HEK293 (cell line): Measurements from ENCODE around the gene ENTPD8.

Experiments used
- CTCF ChIA-PET: fragments of 350-600 bp; formaldehyde crosslinking; extraction: SDS; loops from one replicate; lab custom pipeline; 2021; ENCODE audit warnings: antibody characterized with exemption; lab: Yijun Ruan, JAX
- POLR2A ChIA-PET: fragments of 300-600 bp; formaldehyde crosslinking; extraction: SDS; loops from one replicate; lab custom pipeline; 2020; ENCODE audit warnings: antibody characterized with exemption, inconsistent platforms; lab: Yijun Ruan, JAX
- H3K27ac ChIP-seq: fragments of 200-500 bp; sonication (Bioruptor generic); 2 replicates; pipeline ENCODE4 v1.5.1; 2014; ENCODE audit warnings: low read depth, low read length, control low read depth, inconsistent platforms; ENCODE audit errors: extremely low read depth
- H3K36me3 ChIP-seq, 2 experiments: fragments of 200-500 bp in 1 of 2; sonication (Bioruptor generic) in 1 of 2; 1 replicate in 1 of 2; 2 replicates in 1 of 2; pipeline ENCODE4 v1.5.1; 2014 to 2017; ENCODE audit warnings: inconsistent platforms in 2 of 2, low read length in 2 of 2; ENCODE audit not compliant: control insufficient read depth in 2 of 2, insufficient read depth in 1 of 2
- H3K4me1 ChIP-seq: fragments of 200-500 bp; sonication (Bioruptor generic); 2 replicates; pipeline ENCODE4 v1.5.1; 2014; ENCODE audit warnings: mild to moderate bottlenecking, low read length, inconsistent platforms; ENCODE audit not compliant: control insufficient read depth, insufficient read depth
- H3K4me3 ChIP-seq: 2 replicates; pipeline ENCODE4 v1.5.1; 2011; ENCODE audit warnings: low read depth, mild to moderate bottlenecking, control low read depth, low read length, moderate library complexity
- H3K9me3 ChIP-seq: fragments of 200-500 bp; sonication (Bioruptor generic); 2 replicates; pipeline ENCODE4 v1.5.1; 2014; ENCODE audit warnings: low read depth, low read length, inconsistent platforms; ENCODE audit not compliant: control insufficient read depth, insufficient read depth
- BCL11B ChIP-seq: fragments of 450-650 bp; formaldehyde crosslinking; IDR thresholded peaks from 2 replicates; pipeline ENCODE4 v1.5.1; 2016; ENCODE audit warnings: low read depth, missing biosample characterization, missing genetic modification characterization
- GLIS1 ChIP-seq: fragments of 450-650 bp; formaldehyde crosslinking; IDR thresholded peaks from 2 replicates; pipeline ENCODE4 v1.5.1; 2016; ENCODE audit warnings: missing biosample characterization, missing genetic modification characterization
- GLIS2 ChIP-seq: fragments of 450-650 bp; formaldehyde crosslinking; IDR thresholded peaks from 2 replicates; pipeline ENCODE4 v1.5.1; 2016; ENCODE audit warnings: missing biosample characterization, missing genetic modification characterization
- HOXA7 ChIP-seq: sonication (generic); formaldehyde crosslinking; IDR thresholded peaks from 2 replicates; pipeline ENCODE4 v1.8.1; 2022; ENCODE audit warnings: missing genetic modification reagents, borderline replicate concordance
- IKZF3 ChIP-seq: fragments of 450-650 bp; IDR thresholded peaks from 2 replicates; pipeline ENCODE4 v1.5.0; 2018; ENCODE audit warnings: missing biosample characterization, mild to moderate bottlenecking, missing genetic modification characterization, moderate library complexity
- KLF1 ChIP-seq: fragments of 450-650 bp; formaldehyde crosslinking; IDR thresholded peaks from 2 replicates; pipeline ENCODE4 v1.5.1; 2016; ENCODE audit warnings: missing biosample characterization, missing genetic modification characterization
- KLF10 ChIP-seq: fragments of 450-650 bp; IDR thresholded peaks from 2 replicates; pipeline ENCODE4 v1.5.1; 2018; ENCODE audit warnings: missing biosample characterization, mild to moderate bottlenecking, missing genetic modification characterization
- KLF8 ChIP-seq: fragments of 450-650 bp; formaldehyde crosslinking; IDR thresholded peaks from 2 replicates; pipeline ENCODE4 v1.5.1; 2016; ENCODE audit warnings: missing biosample characterization, missing genetic modification characterization
- MYNN ChIP-seq: fragments of 450-650 bp; formaldehyde crosslinking; IDR thresholded peaks from 2 replicates; pipeline ENCODE4 v1.5.1; 2016; ENCODE audit warnings: missing biosample characterization, missing genetic modification characterization, borderline replicate concordance
- MZF1 ChIP-seq: fragments of 450-650 bp; formaldehyde crosslinking; IDR thresholded peaks from 2 replicates; pipeline ENCODE4 v1.5.1; 2017; ENCODE audit warnings: missing biosample characterization, missing genetic modification characterization, borderline replicate concordance
- TCF7L2 ChIP-seq: IDR thresholded peaks from 2 replicates; pipeline ENCODE4 v1.6.1; 2011; ENCODE audit warnings: low read depth, mild to moderate bottlenecking, inconsistent platforms, low read length, moderate library complexity, borderline replicate concordance
- ZBTB7A ChIP-seq: fragments of 450-650 bp; formaldehyde crosslinking; IDR thresholded peaks from 2 replicates; pipeline ENCODE4 v1.5.1; 2016; ENCODE audit warnings: low read depth, missing biosample characterization, missing genetic modification characterization
- ZNF155 ChIP-seq: fragments of 450-650 bp; formaldehyde crosslinking; IDR thresholded peaks from 2 replicates; pipeline ENCODE4 v1.5.1; 2016; ENCODE audit warnings: missing biosample characterization, missing genetic modification characterization
- ZNF530 ChIP-seq: fragments of 450-650 bp; formaldehyde crosslinking; IDR thresholded peaks from 2 replicates; pipeline ENCODE4 v1.5.1; 2016; ENCODE audit warnings: low read depth, missing biosample characterization, missing genetic modification characterization
- ZNF561 ChIP-seq: fragments of 450-650 bp; IDR thresholded peaks from 2 replicates; pipeline ENCODE4 v1.5.1; 2018; ENCODE audit warnings: missing biosample characterization, missing genetic modification characterization, borderline replicate concordance
- ZNF571 ChIP-seq: fragments of 450-650 bp; formaldehyde crosslinking; IDR thresholded peaks from 2 replicates; pipeline ENCODE4 v1.5.0; 2017; ENCODE audit warnings: missing biosample characterization, missing genetic modification characterization
- ZNF623 ChIP-seq: fragments of 450-650 bp; formaldehyde crosslinking; IDR thresholded peaks from 2 replicates; pipeline ENCODE4 v1.5.1; 2016; ENCODE audit warnings: missing biosample characterization, missing genetic modification characterization
- ZNF658 ChIP-seq: fragments of 450-650 bp; formaldehyde crosslinking; IDR thresholded peaks from 2 replicates; pipeline ENCODE4; 2016; ENCODE audit warnings: missing biosample characterization, missing genetic modification characterization
- ZNF768 ChIP-seq: fragments of 450-650 bp; formaldehyde crosslinking; IDR thresholded peaks from 2 replicates; pipeline ENCODE4 v1.5.1; 2018; ENCODE audit warnings: missing biosample characterization, mild to moderate bottlenecking, missing genetic modification characterization
- TF ChIP-seq, protein P1 (sequence below): fragments of 450-650 bp; formaldehyde crosslinking; IDR thresholded peaks from 2 replicates; pipeline ENCODE4 v1.5.1; 2016; ENCODE audit warnings: missing biosample characterization, missing genetic modification characterization
- TF ChIP-seq, protein P2 (sequence below): fragments of 450-650 bp; formaldehyde crosslinking; IDR thresholded peaks from 2 replicates; pipeline ENCODE4 v1.5.1; 2016; ENCODE audit warnings: missing biosample characterization, missing genetic modification characterization
- TF ChIP-seq, protein P3 (sequence below): fragments of 450-650 bp; formaldehyde crosslinking; IDR thresholded peaks from 2 replicates; pipeline ENCODE4 v1.5.1; 2017; ENCODE audit warnings: missing biosample characterization, missing genetic modification characterization
- TF ChIP-seq, protein P4 (sequence below): fragments of 450-650 bp; formaldehyde crosslinking; IDR thresholded peaks from 2 replicates; pipeline ENCODE4 v1.5.1; 2016; ENCODE audit warnings: missing biosample characterization, missing genetic modification characterization
- TF ChIP-seq, protein P5 (sequence below): fragments of 450-650 bp; formaldehyde crosslinking; IDR thresholded peaks from 2 replicates; pipeline ENCODE4 v1.5.1; 2016; ENCODE audit warnings: missing biosample characterization, missing genetic modification characterization
- TF ChIP-seq, protein P6 (sequence below): IDR thresholded peaks from 2 replicates; pipeline ENCODE4 v1.6.1; 2011; ENCODE audit warnings: mild to moderate bottlenecking, low read depth, low read length, borderline replicate concordance
- TF ChIP-seq, protein P7 (sequence below): fragments of 450-650 bp; formaldehyde crosslinking; IDR thresholded peaks from 2 replicates; pipeline ENCODE4 v1.5.1; 2016; ENCODE audit warnings: missing biosample characterization, missing genetic modification characterization

Gene ENTPD8

DNA sequence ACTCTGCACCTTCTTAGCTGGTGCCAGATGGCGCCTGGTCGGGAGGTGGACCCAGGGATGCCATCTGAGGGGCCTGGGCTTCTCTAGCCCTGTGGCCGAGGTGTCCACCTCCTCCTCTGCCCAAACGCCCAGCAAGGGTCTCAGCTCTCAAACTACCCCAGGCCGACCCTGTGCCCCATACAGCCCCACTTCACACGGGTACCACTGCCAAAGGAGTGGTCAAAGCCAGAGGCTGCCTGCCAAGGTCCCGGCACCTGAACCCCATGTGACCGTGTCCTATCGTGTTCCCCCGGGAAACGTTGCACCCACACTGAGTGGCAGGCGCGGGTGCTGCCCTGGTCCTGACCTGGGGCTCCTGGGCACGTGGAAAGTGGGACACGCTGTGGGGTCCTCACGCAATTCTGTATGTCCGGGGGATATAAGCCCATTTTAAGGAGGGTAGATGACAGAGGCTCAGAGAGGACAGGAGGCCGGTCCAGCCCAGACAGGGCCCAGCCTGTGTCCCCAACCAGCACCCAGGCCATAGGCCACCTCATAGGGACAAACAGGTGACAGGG, 1.9 kb downstream of the ENTPD8 start (continued):
- TF ChIP-seq, protein P1, sequence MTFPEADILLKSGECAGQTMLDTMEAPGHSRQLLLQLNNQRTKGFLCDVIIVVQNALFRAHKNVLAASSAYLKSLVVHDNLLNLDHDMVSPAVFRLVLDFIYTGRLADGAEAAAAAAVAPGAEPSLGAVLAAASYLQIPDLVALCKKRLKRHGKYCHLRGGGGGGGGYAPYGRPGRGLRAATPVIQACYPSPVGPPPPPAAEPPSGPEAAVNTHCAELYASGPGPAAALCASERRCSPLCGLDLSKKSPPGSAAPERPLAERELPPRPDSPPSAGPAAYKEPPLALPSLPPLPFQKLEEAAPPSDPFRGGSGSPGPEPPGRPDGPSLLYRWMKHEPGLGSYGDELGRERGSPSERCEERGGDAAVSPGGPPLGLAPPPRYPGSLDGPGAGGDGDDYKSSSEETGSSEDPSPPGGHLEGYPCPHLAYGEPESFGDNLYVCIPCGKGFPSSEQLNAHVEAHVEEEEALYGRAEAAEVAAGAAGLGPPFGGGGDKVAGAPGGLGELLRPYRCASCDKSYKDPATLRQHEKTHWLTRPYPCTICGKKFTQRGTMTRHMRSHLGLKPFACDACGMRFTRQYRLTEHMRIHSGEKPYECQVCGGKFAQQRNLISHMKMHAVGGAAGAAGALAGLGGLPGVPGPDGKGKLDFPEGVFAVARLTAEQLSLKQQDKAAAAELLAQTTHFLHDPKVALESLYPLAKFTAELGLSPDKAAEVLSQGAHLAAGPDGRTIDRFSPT: peak; percentile 80
- TF ChIP-seq ZNF768 (0 out of 2 replicates have a peak, but pooled peaks have one; percentile 12), KLF1 (tag by site-specific recombination) (no peak), KLF10 (tag by site-specific recombination) (no peak), ZNF155 (tag by site-specific recombination) (no peak), BCL11B (tag by site-specific recombination) (peak; percentile 39; the same call in 1 of the 2 replicates), ZNF561 (tag by site-specific recombination) (no peak), IKZF3 (tag by site-specific recombination) (no peak), HOXA7 (CRISPR knock-in tag) (no peak), ZNF658 (no peak), TCF7L2 (no peak)
- TF ChIP-seq, protein P2, sequence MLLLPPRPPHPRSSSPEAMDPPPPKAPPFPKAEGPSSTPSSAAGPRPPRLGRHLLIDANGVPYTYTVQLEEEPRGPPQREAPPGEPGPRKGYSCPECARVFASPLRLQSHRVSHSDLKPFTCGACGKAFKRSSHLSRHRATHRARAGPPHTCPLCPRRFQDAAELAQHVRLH (tag by site-specific recombination): no peak
- TF ChIP-seq, protein P3, sequence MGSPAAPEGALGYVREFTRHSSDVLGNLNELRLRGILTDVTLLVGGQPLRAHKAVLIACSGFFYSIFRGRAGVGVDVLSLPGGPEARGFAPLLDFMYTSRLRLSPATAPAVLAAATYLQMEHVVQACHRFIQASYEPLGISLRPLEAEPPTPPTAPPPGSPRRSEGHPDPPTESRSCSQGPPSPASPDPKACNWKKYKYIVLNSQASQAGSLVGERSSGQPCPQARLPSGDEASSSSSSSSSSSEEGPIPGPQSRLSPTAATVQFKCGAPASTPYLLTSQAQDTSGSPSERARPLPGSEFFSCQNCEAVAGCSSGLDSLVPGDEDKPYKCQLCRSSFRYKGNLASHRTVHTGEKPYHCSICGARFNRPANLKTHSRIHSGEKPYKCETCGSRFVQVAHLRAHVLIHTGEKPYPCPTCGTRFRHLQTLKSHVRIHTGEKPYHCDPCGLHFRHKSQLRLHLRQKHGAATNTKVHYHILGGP (tag by site-specific recombination): no peak
- TF ChIP-seq, protein P4, sequence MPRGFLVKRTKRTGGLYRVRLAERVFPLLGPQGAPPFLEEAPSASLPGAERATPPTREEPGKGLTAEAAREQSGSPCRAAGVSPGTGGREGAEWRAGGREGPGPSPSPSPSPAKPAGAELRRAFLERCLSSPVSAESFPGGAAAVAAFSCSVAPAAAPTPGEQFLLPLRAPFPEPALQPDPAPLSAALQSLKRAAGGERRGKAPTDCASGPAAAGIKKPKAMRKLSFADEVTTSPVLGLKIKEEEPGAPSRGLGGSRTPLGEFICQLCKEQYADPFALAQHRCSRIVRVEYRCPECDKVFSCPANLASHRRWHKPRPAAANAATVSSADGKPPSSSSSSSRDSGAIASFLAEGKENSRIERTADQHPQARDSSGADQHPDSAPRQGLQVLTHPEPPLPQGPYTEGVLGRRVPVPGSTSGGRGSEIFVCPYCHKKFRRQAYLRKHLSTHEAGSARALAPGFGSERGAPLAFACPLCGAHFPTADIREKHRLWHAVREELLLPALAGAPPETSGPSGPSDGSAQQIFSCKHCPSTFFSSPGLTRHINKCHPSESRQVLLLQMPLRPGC (tag by site-specific recombination): no peak
- TF ChIP-seq, protein P5, sequence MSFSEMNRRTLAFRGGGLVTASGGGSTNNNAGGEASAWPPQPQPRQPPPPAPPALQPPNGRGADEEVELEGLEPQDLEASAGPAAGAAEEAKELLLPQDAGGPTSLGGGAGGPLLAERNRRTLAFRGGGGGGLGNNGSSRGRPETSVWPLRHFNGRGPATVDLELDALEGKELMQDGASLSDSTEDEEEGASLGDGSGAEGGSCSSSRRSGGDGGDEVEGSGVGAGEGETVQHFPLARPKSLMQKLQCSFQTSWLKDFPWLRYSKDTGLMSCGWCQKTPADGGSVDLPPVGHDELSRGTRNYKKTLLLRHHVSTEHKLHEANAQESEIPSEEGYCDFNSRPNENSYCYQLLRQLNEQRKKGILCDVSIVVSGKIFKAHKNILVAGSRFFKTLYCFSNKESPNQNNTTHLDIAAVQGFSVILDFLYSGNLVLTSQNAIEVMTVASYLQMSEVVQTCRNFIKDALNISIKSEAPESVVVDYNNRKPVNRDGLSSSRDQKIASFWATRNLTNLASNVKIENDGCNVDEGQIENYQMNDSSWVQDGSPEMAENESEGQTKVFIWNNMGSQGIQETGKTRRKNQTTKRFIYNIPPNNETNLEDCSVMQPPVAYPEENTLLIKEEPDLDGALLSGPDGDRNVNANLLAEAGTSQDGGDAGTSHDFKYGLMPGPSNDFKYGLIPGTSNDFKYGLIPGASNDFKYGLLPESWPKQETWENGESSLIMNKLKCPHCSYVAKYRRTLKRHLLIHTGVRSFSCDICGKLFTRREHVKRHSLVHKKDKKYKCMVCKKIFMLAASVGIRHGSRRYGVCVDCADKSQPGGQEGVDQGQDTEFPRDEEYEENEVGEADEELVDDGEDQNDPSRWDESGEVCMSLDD (tag by site-specific recombination): peak; percentile 86; the same call in 1 of the 2 replicates
- TF ChIP-seq, protein P6, sequence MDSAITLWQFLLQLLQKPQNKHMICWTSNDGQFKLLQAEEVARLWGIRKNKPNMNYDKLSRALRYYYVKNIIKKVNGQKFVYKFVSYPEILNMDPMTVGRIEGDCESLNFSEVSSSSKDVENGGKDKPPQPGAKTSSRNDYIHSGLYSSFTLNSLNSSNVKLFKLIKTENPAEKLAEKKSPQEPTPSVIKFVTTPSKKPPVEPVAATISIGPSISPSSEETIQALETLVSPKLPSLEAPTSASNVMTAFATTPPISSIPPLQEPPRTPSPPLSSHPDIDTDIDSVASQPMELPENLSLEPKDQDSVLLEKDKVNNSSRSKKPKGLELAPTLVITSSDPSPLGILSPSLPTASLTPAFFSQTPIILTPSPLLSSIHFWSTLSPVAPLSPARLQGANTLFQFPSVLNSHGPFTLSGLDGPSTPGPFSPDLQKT: no peak

DNA sequence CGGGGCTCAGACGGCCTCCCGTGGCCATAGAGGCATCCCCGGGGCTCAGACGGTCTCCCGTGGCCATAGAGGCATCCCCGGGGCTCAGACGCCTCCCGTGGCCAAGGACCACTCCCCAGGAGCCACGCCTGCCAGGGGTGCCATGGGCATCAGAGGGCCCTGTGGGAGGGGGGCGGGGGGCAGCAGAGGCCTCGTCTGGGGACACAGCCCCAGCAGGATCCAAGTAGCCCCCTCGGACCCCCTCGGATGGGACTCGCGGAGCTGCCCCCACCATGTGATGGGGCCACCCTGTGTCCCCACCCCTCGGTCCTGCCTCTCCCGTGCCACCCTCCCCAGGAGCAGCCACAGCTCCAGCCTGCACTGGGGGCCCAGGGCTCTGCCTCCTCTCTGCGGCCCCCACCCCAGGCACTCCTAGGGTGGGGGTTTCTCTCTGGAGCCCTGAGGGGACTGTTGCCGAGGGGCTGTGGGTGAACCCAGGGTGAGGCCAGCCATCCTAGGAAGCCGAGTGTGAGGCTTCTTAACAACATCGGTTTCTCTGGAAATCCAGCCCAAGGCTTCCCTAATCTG, 2.5 kb downstream of the ENTPD8 start:
- H3K36me3 ChIP-seq: no peaks in the 10 kb centered on the region
- no peak overlapping the region for H3K4me3 ChIP-seq
- CTCF ChIA-PET: no interaction called here
- POLR2A ChIA-PET: no interaction called here
- H3K9me3 ChIP-seq: no peaks in the 10 kb centered on the region
- no peak overlapping the region for H3K27ac ChIP-seq
- no peaks in the 10 kb centered on the region for H3K4me1 ChIP-seq
- TF ChIP-seq MZF1 (tag by site-specific recombination) (no peak), MYNN (no peak), KLF8 (tag by site-specific recombination) (0 out of 2 replicates have a peak, but pooled peaks have one; percentile 11), GLIS1 (peak; percentile 66), ZNF530 (tag by site-specific recombination) (no peak), ZNF571 (tag by site-specific recombination) (no peak), ZNF623 (tag by site-specific recombination) (no peak), ZBTB7A (tag by site-specific recombination) (0 out of 2 replicates have a peak, but pooled peaks have one; percentile 17), GLIS2 (peak; percentile 51)
- TF ChIP-seq, protein P7, sequence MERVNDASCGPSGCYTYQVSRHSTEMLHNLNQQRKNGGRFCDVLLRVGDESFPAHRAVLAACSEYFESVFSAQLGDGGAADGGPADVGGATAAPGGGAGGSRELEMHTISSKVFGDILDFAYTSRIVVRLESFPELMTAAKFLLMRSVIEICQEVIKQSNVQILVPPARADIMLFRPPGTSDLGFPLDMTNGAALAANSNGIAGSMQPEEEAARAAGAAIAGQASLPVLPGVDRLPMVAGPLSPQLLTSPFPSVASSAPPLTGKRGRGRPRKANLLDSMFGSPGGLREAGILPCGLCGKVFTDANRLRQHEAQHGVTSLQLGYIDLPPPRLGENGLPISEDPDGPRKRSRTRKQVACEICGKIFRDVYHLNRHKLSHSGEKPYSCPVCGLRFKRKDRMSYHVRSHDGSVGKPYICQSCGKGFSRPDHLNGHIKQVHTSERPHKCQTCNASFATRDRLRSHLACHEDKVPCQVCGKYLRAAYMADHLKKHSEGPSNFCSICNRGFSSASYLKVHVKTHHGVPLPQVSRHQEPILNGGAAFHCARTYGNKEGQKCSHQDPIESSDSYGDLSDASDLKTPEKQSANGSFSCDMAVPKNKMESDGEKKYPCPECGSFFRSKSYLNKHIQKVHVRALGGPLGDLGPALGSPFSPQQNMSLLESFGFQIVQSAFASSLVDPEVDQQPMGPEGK (tag by site-specific recombination): peak; percentile 28; the same call in 1 of the 2 replicates
